Sciatic nerve (tissue), 2 donors: ENCODE results near the gene RRAS. TPM values are rescaled to one million over a fixed set of nuclear protein-coding genes. Genes with fewer than 3 reads are reported as not detected.
"Not testable (repeated sequence)": the region's sequence is repeated elsewhere in the genome, so short reads cannot be mapped to it uniquely, and the experiment has no call there.

Source experiments
- ATAC-seq: fragments of 200-7000 bp; cut with Tn5 transposase; one replicate; pipeline ENCODE4 v1.9.1; 2020; ENCODE audit warnings: mild to moderate bottlenecking, moderate library complexity
- DNase-seq: peaks from one replicate; pipeline ENCODE4 v3.0.0-alpha.2; 2020; ENCODE audit warnings: low spot score
- intact Hi-C: fragments of 100-400 bp; cut with DNase I; formaldehyde crosslinking; loops from one replicate; pipeline ENCODE4 v1.14.2; 2022
- total RNA-seq: library from RNA; stranded (reverse); fragmentation: NEBNext Ultra II Directional; extraction: Animal tissue kit (Norgen Biotek cat#: 25700); gene quantifications from one replicate; pipeline ENCODE4 v1.2.1, GENCODE V29; 2021
- donor health status: DM: no; HTN: no; CAD: no.
- donor health status: DM: no; HTN: no; CAD: no.

The RRAS gene
- total RNA-seq, 1 donor from 2014 or later = 135 TPM

DNA sequence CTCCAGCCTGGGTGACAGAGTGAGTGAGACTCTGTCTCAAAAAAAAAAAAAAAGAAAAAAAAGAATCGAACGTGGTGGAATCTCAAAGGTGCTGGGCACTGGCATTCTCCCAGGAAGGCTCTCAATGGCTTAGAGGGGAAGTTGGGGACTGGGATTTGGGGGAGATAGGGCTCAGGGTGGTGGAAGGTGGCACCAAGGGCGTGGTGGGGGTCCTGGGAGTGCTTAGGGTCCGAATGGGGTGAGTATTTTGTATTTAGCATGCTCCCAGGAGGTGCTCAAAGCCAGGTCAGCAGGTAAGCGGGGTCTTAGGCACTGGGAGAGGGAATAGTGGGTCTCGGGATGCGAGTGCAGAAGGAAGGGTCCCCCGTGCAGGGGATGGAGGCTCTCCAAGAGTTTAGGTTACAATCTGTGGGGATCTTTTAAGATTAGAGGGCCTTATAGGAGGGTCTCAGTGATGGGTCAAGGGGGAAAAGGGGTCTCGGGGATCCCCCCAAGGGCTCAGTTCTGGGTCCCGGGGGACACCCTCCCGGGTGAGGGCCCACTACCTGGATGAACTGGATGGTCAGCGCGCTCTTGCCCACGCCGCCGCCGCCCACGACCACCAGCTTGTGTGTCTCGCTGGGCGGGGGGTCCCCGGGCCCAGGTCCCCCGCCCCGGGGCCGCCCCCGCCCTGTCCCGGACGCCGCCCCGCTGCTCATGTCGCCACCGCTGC, 386 bp downstream of the RRAS start:
- ATAC-seq = no peak
- intact Hi-C loops = no loop called here
- DNase-seq = no peak

DNA sequence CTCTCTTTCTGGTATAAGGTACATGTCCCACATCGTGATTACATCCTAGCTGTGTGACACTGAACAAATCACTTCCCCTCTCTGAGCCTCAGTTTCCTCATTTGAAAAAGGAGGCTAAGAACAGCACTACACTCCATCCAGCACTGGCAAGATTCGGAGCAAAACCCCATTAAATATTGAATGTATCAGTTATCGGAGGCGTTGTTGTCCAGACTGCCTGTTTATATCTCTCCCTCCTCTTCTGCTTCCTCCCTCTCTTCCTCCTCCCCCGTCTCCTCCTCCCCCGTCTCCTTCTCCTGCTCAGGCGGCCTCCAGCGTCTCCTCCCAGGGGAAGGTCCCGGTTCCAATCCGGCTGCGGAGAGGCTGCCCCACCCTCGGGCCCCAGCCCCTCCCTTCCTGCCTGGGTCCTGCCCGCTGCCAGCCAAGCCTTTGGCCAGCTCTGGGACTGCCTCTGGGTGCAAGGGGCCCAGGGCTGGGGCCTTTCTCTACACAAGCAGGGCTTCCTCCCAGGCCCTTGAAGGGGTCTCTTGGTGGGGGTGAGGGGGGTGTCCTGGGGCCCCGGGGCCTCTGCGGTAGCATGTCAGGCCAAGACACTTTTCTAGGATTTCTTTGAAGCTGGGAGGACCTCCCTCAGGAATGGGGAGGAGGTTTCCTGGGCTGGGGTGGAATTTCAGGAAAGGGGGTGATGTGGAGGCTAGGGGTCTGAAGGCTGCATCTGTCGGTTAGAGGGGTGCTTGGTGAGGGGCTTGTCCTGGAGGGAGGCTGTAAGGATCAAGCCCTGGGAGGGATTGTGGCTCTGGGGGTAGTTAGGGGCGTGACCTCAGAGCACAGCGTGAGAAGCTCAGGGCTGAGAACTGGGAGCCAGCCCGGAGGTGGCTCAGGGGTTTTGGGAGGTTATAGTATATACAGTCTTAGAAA, 1.9 kb downstream of the RRAS start:
- DNase-seq (peak; percentile 93), ATAC-seq (peak; percentile 25)
- intact Hi-C loops = no loop called here

DNA sequence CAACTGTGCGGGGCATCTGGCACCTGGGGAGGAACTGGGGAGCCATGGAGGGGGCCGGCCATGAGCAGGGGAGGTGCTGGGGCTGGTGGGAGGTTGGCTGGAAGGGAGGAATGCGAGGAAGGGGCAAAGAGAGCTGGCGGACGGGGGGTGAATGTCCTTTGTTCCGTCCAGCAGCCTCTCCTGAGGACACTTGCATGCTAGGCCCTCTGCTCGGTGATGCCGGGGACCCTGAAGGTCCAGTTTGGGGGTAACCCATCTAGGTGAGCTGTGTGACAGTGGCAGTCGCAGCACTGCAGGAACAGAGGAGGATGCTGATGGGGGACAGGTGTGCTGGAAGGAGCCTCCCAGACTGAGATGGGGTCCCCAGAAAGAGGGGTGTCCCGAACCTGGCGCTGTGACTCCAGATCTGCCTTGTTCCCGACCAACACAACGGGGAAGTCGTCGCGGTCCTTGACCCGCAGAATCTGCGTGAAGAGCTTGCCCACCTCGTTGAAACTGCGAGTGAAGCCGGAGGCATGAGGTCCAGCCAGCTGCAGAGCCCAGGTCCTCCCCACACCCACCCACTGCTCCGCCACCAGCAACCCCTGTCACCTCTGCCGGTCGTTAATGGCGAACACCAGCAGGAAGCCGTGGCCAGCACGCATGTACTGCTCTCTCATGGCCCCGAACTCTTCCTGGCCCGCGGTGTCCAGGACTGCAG, 3.6 kb downstream of the RRAS start:
- intact Hi-C loops = no loop called here
- ATAC-seq = no peak
- no peak for DNase-seq

DNA sequence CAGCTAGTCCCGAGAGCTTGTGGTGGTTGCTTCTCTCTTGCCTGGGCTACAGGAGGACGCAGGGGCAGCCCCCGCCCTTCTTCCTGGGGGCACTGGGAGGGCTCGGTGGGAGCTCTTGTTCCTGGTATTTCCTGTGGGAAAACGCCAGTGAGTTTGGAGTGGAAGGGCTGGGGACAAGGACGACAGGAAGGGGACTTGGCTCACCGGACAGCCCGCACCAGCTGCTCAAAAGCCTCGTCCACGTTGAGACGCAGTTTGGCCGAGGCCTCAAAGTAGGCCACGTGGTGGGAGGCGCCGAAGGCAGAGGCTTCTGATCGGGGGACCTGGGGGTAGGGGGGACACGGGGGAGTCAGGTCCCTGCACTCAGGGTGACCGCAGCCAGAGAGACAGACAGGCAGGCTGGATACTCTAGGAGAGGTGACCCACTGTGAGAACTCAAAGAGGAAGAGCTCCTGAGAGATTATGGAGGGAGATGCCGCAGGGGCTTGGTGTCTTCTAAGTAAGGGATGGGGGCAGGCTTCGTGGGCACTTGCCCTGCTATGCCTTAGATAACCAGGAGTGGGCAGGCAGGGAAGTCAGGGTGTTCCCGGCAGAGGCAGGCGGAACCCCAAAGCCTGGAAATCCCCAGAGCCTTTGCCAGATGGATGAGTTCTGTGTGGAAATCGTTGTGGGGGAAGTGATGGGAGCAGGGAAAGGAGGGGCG, 4.3 kb downstream of the RRAS start:
- DNase-seq = no peak
- no peak for ATAC-seq
- intact Hi-C loops = no loop called here

DNA sequence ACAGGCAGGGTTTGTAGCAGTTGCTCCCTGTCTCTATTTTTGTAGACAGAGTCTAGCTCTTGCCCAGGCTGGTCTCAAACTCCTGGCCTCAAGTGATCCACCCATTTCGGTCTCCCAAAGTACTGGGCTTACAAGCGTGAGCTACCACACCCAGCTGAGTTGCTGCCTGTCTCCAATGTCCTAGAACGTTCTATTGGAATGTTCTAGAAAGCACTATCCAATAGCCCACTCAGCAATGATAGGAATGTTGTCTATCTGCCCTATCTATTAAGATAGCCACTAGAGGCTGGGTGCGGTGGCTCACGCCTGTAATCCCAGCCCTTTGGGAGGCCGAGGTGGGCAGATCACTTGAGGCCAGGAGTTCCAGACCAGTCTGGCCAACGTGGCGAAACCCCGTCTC, 6.7 kb downstream of the RRAS start:
- intact Hi-C loops, ATAC-seq, DNase-seq: not testable (repeated sequence)

DNA sequence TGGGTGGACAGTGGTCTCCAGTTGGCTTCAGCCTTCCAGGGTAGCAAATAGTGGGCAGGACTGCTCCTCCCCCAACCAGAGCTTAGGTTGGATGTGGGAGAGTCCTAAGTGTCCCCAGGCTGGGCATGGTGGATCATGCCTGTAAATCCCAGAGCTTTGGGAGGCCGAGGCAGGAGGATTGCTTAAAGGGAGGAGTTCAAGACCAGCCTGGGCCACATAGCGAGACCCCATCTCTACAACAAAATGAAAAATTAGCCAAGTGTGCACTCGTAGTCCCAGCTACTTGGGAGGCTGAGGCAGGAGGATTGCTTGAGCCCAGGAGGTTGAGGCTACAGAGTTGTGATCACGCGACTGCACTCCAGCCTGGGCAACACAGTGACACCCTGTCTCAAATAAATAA, 7.4 kb downstream of the RRAS start:
- intact Hi-C loops = no loop called here

DNA sequence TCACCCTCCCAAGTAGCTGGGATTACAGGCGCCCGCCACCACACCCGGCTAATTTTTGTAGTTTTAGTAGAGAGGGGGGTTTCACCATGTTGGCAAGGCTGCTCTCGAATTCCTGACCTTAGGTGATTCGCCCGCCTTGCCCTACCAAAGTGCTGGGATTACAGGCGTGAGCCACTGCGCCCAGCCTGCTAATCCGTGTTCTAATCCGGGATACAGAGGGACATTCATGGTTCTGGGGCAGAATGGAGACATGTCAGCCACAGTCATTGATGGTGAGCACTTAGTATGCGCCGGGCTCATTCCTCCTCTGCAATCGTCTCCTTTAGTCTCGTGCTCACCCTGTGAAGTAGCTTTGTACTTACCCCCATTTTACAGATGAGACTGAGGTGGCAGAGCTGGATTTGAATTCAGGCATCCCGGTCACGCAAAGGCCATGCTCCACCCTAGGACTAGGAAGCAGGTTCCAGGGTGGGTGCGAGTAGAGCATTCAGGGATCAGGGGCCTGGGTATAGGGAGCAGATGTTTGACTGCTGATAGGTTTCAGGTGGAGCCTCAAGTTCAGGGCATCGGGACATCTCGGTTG, 8.2 kb downstream of the RRAS start:
- intact Hi-C loops = no loop called here
- DNase-seq = no peak
- ATAC-seq = no peak

More for the DNA sequence above, 7.4 kb downstream of the RRAS start:
- DNase-seq (no peak), ATAC-seq (no peak)

DNA sequence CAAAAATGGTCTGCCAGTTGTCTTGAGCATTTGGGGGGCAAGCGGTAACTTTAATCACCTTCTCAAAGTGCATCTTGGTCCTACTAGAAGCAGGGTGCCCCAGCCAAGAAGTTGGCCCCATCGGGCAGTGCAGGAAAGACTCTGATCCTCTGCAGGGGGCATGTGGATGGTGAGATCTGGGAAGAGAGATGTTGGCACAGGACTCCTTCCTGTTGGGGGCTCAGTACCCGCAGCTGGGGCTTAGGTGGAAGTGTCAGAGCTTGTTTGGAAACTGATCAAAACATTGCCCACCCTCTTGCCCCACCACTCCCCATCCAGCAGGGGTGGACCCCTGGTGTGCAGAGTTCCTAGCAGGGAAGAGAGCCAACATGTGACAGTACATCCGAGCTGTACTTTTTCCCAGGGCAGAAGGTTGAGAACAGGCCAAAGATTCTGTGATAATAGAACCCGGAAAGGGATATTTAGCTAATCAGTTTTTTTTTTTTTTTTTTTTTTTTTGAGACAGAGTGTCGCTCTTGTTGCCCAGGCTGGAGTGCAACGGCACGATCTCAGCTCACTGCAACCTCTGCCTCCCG, 8.8 kb downstream of the RRAS start:
- DNase-seq (no peak), ATAC-seq (no peak)
- intact Hi-C loops = no loop called here

DNA sequence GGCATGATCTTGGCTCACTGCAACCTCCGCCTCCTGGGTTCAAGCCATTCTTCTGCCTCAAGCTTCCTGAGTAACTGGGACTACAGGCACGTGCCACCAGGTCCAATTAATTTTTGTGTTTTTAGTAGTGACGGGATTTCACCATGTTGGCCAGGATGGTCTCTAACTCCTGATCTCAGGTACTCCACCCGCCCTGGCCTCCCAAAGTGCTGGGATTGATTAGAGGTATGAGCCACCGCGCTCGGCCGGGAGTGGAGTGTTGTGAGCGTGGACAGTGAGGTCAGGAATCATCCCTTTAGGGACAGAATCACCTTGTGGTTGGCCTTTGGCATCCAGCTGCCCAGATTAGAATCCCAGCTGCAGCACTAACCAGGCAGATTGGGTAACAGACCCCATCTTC, 10.3 kb downstream of the RRAS start:
- intact Hi-C loops = no loop called here
- DNase-seq (no peak), ATAC-seq (peak; percentile 19)

DNA sequence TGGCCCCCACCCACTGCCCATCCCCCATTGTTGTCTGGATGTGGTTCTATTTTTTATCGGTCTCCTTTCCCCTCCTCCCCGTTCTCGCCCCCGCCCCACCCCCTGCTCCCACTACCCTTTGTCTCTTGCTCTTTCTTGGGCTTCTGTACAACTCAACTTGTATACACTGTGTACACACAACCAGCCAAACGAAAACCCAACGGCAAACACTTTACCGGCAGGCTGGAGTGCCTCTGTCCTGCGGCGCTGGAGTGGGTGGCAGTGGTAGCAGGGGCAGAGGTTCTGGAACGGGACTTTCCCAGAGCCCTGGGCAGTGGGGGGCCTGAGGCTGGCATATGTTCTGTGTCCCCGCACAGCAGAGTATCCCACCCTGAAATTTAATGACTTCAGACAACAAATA, 13.7 kb downstream of the RRAS start:
- ATAC-seq (no peak), DNase-seq (no peak)
- intact Hi-C loops = no loop called here

DNA sequence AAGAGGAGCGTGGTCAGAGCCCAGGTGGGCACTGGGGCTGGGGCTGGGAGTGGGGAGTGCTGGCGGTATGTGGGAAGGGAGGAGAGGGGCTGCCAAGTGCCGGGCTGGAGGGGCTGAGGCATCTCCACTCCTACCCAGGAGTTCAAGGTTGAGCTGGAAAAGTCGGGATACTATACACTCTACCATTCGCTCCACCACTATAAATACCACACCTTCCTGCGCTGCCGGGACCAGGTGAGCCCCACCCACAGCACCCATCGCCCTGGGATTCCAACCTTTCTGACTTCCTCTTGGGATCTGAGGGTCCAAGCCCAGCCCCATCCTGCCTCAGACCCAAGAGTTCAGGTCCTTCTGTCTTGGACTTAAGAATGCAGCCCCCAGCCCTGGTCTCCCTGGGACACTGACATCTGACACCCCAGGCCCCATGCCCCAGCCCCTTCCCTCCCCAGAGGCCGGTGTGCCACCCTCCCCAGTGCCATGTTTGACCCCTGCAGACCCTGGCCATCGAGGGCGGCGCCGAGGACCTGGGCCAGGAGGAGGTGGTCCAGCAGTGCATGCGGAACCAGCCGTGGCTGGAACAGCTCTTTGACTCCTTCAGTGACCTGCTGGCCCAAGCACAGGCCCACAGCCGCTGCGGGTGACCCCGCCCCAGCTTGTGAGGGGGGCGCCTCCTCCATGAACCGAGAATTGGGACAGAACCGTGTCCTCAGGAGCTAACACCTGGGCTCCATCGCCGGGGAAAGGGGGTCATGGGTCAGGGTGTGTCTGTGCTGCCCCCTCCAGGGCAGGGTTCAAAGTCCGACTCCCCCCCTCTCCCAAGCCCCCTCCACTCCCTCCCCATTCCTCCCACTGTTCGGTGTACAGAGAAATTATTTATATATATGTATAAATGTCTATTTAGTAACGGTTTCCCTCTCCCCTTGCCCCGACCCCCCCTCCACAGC, 14.7 kb downstream of the RRAS start:
- intact Hi-C loops = no loop called here
- ATAC-seq = peak; percentile 7
- DNase-seq = no peak

DNA sequence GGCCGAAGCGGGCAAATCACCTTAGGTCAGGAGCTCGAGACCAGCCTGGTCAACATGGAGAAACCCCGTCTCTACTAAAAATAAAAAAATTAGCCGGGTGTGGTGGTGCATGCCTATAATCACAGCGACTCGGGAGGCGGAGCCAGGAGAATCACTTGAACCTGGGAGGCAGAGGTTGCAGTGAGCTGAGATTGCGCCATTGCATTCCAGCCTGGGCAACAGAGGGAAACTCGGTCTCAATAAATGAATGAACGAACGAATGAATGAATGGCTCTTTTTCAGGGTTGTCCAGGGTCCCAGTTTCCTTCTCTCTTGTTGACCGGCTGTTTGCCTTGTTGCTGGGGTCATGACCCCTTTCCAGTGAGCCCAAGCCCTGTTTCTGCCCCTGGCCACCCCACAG, 22.1 kb downstream of the RRAS start:
- DNase-seq, ATAC-seq, intact Hi-C loops: not testable (repeated sequence)

DNA sequence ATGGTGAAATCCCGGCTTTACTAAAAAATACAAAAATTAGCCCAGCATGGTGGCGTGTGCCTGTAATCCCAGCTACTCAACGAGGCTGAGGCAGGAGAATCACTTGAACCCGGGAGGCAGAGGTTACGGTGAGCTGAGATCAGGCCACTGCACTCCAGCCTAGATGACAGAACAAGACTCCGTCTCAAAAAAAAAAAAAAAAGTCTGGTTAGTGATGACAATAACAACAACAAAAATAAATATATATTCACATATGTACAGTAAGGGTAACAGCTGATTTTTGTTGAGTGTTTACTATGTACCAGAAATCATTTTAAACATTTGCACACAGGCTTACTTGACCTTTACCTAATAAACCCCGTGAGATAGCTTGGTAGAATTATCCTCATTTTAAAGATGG, 23.0 kb downstream of the RRAS start:
- intact Hi-C loops = no loop called here
- DNase-seq = no peak

DNA sequence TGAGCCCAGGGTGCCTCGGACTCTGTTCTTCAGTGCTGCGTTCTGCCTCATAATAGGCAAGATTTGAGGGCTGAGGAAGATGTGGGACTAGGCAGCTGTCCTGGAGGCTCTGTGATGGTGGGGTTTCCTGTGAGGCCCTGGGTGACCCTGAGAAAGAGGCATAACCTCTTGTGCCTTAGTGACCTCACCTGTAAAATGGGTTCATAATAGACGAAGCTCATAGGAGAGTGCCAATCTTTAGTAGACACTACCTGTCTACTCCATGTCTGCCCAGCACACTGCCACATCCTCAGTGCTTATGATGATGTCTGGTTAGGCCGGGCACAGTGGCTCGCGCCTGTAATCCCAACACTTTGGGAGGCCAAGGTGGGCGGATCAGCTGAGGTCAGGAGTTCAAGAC, 23.4 kb downstream of the RRAS start:
- ATAC-seq = no peak
- intact Hi-C loops = no loop called here
- DNase-seq = no peak

More for the DNA sequence above, 23.0 kb downstream of the RRAS start:
- no peak for ATAC-seq

DNA sequence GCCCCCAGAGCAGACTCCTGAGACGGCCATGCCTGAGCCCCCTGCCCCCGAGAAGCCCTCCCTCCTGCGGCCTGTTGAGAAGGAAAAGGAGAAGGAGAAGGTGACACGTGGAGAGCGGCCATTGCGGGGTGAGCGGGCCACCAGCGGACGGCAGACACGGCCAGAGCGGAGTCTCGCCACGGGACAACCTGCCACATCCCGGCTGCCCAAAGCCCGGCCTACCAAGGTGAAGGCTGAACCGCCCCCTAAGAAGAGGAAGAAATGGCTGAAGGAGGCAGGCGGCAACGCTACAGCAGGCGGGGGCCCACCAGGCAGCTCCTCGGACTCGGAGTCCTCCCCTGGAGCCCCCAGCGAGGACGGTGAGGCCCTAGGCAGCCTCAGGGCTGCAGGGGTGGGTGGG, 24.1 kb downstream of the RRAS start:
- DNase-seq (no peak), ATAC-seq (no peak)
- intact Hi-C loops = no loop called here

DNA sequence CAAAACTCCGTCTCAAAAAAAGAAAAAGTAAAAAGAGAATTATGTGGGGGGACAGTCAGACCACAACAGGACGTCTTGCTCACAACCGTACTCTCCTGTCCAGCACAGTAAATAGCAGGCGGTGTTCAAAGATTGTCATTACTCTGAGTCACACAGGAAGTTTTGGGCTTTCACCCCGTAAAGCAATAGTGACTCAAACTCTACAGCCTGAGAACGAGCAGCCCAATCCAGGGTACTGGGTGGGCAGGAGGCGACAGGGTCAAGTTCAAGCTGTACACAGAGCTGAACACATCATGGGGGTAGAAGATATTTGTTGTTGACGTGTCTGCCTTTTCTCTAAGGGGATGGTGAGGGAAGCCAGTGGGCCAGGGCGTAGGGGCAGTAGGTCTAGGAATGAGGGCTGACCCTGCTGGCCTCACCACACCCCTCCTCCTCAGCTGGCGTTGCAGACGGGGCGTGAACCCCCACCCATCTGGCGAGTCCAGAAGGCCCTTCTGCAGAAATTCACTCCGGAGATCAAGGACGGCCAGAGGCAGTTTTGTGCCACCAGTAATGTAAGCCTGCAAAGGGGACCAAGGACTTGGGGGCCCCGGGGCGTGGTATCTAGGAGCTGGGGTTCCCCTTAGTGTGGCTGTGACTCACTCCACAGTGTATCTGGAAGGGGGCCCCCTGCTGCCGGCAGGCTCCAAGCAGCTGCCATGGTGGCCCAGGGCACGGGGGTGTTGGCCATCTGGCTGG, 25.7 kb downstream of the RRAS start:
- DNase-seq (no peak), ATAC-seq (peak; percentile 35)
- intact Hi-C loops = no loop called here

DNA sequence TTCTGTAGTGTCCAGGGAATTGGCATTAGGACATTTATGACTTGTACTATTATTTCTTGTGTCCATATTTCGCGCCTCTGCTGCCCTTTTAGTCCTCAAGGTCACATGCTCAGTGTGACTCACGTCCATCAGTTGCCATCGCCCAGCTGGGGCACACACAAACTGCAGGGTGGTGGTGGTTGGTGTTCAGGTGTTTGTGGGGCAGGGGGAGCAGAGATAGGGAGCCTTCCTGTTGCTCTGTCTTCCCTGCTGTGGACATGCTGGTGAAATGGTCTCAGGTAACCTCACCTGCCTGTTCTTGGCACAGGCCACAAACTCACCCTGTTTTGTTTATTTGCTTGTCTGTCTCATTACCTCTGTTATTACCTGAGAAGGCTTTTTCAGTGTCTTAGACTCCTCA, 26.6 kb downstream of the RRAS start:
- intact Hi-C loops = no loop called here
- no peak for ATAC-seq

More for the DNA sequence above, 26.6 kb downstream of the RRAS start:
- DNase-seq = no peak
